Upper lobe of left lung (tissue), 4 donors: ENCODE measurements around the gene ADGRG2.

ENCODE experiments used
- EP300 ChIP-seq, 4 donors: sonication (generic); formaldehyde crosslinking; IDR thresholded peaks; one replicate each; pipeline ENCODE4 v1.5.1; 2017; ENCODE audit warnings: antibody characterized with exemption in 4 of 4, control low read depth in 2 of 4
- POLR2A ChIP-seq, 4 donors: fragments of 450-650 bp; IDR thresholded peaks; one replicate each; pipeline ENCODE4 v1.5.1; 2016 to 2017; ENCODE audit warnings: antibody characterized with exemption in 4 of 4, mild to moderate bottlenecking in 2 of 4
- POLR2AphosphoS5 ChIP-seq, 2 donors: sonication (generic); formaldehyde crosslinking; IDR thresholded peaks; one replicate each; pipeline ENCODE4 v1.5.1; 2017; ENCODE audit warnings: antibody characterized with exemption in 2 of 2
- TF ChIP-seq, protein P1 (sequence below), 6 experiments: fragments of 450-650 bp in 4 of 6; fragments of 200-600 bp in 2 of 6; sonication (generic) in 2 of 6; IDR thresholded peaks; one replicate each; pipeline ENCODE4 v1.5.1; 2016 to 2019; ENCODE audit warnings: antibody characterized with exemption in 6 of 6

DNA sequence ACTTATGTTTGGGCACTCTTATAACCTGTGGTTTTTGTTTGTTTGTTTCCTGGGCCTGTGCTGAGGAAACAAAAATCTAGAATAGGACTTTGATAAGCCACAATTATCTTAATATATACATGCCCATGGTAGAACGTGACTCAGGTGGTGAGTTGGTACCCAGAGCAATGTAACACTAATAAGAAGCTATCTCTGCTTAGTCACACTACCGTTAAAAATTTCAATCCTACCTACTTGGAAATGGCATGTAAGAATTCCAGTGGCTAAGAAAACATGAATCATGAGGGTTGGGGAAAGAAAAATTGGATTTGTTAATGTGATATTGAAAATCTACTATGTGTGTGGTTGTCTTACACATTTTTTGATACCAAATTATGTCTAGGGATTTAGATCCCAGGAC, 30.5 kb upstream of the ADGRG2 start:
- TF ChIP-seq, protein P1, sequence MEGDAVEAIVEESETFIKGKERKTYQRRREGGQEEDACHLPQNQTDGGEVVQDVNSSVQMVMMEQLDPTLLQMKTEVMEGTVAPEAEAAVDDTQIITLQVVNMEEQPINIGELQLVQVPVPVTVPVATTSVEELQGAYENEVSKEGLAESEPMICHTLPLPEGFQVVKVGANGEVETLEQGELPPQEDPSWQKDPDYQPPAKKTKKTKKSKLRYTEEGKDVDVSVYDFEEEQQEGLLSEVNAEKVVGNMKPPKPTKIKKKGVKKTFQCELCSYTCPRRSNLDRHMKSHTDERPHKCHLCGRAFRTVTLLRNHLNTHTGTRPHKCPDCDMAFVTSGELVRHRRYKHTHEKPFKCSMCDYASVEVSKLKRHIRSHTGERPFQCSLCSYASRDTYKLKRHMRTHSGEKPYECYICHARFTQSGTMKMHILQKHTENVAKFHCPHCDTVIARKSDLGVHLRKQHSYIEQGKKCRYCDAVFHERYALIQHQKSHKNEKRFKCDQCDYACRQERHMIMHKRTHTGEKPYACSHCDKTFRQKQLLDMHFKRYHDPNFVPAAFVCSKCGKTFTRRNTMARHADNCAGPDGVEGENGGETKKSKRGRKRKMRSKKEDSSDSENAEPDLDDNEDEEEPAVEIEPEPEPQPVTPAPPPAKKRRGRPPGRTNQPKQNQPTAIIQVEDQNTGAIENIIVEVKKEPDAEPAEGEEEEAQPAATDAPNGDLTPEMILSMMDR (IDR thresholded peaks at IDR 0.05) = no peak
- TF ChIP-seq POLR2AphosphoS5 (IDR thresholded peaks at IDR 0.05) (no peak), POLR2A (IDR thresholded peaks at IDR 0.05) (no peak), EP300 (IDR thresholded peaks at IDR 0.05) (no peak)
